GM12801 (cell line): ENCODE results near the gene TACO1.

ENCODE experiments used
- CTCF ChIP-seq: IDR thresholded peaks from one replicate; pipeline ENCODE4 v1.5.1; 2011; ENCODE audit warnings: control low read depth; ENCODE audit not compliant: insufficient read length; ENCODE audit errors: extremely low read depth

TACO1 gene

DNA sequence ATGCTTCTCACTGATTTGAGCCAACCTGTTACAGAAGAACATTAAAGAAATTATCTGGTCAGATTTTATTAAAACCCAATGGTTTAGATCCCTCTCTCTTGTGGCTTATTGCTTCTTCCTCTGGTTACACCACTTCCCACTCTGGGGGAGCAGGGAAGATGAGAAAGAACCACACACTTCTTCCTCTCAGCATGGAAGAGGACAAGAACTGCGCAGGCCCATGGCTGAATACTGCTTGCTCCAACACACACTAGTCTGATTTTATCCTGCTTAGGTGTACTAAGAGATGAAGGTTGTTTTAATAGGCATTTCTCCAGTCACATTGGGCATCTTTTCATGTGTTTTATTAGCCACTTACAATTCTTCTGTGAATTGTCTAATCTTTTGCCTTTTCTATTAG is 49.1 kb downstream of the TACO1 start:
- TF ChIP-seq CTCF: no peak

- no peak for TF ChIP-seq CTCF
These were observed 51.4 kb downstream of the TACO1 start for GRCh38 chr17:63652106-63652505.

DNA sequence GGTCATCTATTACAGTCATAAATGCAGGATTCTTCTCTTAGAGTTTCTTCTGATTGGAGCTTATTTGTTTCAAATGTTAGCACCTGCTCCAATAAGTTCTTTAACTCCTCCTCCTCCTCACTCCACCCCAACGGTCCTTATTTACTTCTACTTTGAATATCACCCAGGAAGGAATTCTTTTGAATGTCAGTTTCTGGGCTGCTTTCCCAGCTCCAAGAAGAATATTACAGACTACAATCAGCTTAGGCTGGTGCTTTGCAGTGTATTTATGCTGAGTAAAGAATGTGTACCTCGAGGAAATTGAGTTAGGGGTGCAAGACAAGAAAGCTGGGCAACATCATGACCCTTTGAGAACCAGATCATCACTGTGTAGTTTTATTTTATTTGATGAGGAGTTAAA is 52.4 kb downstream of the TACO1 start:
- TF ChIP-seq CTCF: no peak

DNA sequence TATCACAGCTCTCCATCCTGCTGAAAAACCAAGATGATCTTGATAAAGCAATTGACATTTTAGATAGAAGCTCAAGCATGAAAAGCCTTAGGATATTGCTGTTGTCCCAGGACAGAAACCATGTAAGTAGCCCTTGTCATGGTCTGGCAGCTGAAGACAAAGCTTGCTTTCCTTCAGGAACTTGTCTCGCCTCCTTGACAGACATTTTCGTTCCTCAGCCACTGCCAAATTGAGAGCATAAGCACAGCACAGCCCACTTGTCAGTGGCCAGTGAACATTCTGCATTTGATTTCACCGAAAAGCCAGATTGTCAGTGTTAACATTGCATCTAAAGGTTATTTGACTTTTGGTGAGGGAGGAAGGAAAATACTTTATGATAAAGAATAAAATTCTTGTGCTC is 57.1 kb downstream of the TACO1 start:
- TF ChIP-seq CTCF: no peak
